Smooth muscle cell (in vitro differentiated cells): ENCODE data around the gene TRAIP. TPM values are rescaled to one million over a fixed set of nuclear protein-coding genes. Genes with fewer than 3 reads are reported as not detected.

Experiments used
- DNase-seq: peaks from one replicate; lab custom pipeline; 2025; ENCODE audit not compliant: unreplicated experiment; lab: John Stamatoyannopoulos, UW
- H2AFZ ChIP-seq: fragments of 200-600 bp; sonication (generic); 2 replicates; pipeline ENCODE4 v1.6.0; 2016; ENCODE audit warnings: antibody characterized with exemption, low read depth, mild to moderate bottlenecking
- H3F3A ChIP-seq: fragments of 200-600 bp; sonication (generic); 2 replicates; pipeline ENCODE4 v1.6.0; 2017; ENCODE audit warnings: antibody characterized with exemption, low read depth
- H3K27ac ChIP-seq: fragments of 200-600 bp; sonication (generic); 2 replicates; pipeline ENCODE4 v1.5.1; 2016; ENCODE audit warnings: low read depth, mild to moderate bottlenecking
- H3K27me3 ChIP-seq: fragments of 200-600 bp; sonication (generic); 2 replicates; pipeline ENCODE4 v1.6.1; 2016; ENCODE audit warnings: low read depth, mild to moderate bottlenecking
- H3K36me3 ChIP-seq: fragments of 200-600 bp; sonication (generic); 2 replicates; pipeline ENCODE4 v1.5.1; 2016; ENCODE audit warnings: low read depth
- H3K4me1 ChIP-seq: fragments of 200-600 bp; sonication (generic); 2 replicates; pipeline ENCODE4 v1.5.1; 2016; ENCODE audit warnings: low read depth
- H3K4me2 ChIP-seq: fragments of 200-600 bp; sonication (generic); 2 replicates; pipeline ENCODE4 v1.6.0; 2016; ENCODE audit warnings: mild to moderate bottlenecking
- H3K4me3 ChIP-seq: fragments of 200-600 bp; sonication (generic); 2 replicates; pipeline ENCODE4 v1.5.1; 2016; ENCODE audit warnings: mild to moderate bottlenecking
- H3K79me2 ChIP-seq: fragments of 200-600 bp; sonication (generic); 2 replicates; pipeline ENCODE4 v1.6.0; 2016; ENCODE audit warnings: low read depth, mild to moderate bottlenecking
- H3K9ac ChIP-seq: fragments of 200-600 bp; sonication (generic); 2 replicates; pipeline ENCODE4 v1.6.0; 2016; ENCODE audit warnings: low read depth
- H3K9me3 ChIP-seq: fragments of 200-600 bp; sonication (generic); replicated peaks from 2 replicates; pipeline ENCODE4 v1.5.1; 2016; ENCODE audit warnings: low read depth
- H4K20me1 ChIP-seq: fragments of 200-600 bp; sonication (generic); 2 replicates; pipeline ENCODE4 v1.6.0; 2016; ENCODE audit warnings: low read depth
- WGBS: methylation state at CpG from one replicate; pipeline ENCODE4 v1.1.7; 2016; ENCODE audit warnings: low lambda C conversion rate; 5-methylcytosine and 5-hydroxymethylcytosine counted together
- polyA plus RNA-seq: library from polyadenylated mRNA; unstranded; fragments of >200 nt; fragmentation: Nextera tagmentation; extraction: Ambion mirVana; gene quantifications from 2 replicates; pipeline ENCODE4 v1.2.1, GENCODE V29; 2016
- total RNA-seq: library from RNA; depleted of rRNA; stranded (reverse); fragments of >200 nt; gene quantifications from 2 replicates; pipeline ENCODE4 v1.2.3, GENCODE V29; 2014
- TF ChIP-seq, protein P1 (sequence below): fragments of 200-600 bp; sonication (generic); IDR thresholded peaks from 2 replicates; pipeline ENCODE4 v1.5.1; 2017; ENCODE audit warnings: borderline replicate concordance, mild to moderate bottlenecking, antibody characterized with exemption; ENCODE audit not compliant: insufficient read depth, poor library complexity, severe bottlenecking

The TRAIP gene
- total and polyA plus RNA-seq, 2 experiments from 2014 or later: 1.1 to 3.3 TPM

DNA sequence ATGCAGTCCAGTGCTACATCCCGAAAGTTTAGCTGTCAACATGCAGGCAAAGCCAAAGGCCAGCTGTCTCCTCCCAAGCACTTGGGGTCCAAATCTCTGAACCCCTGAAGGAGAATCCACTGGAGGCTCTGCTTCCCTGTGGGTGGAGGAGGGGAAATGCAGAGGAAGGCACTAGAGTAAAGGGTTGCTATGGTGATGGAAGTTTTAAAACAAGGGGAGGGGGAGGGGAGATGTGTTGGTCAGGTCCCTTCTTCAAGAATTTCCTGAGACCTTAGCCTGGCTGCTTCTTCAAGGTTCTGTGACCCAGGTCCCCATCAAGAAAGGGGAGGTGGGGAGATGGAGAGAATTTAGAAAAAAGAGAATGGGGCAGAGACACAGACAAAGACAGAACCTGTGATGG, 11.0 kb upstream of the TRAIP start:
- Histone ChIP-seq H4K20me1 (no peaks in the 10 kb centered on the region), H3K27me3 (peaks cover 54% of the 10 kb centered on the region), H3K4me1 (peaks cover 18% of the 10 kb centered on the region), H3K27ac (no peak overlapping the region), H3K9ac (no peak overlapping the region), H3K36me3 (no peaks in the 10 kb centered on the region), H3K4me3 (no peak overlapping the region), H3K4me2 (no peak overlapping the region), H3K9me3 (no peaks in the 10 kb centered on the region), H3K79me2 (no peaks in the 10 kb centered on the region), H2AFZ (no peak overlapping the region), H3F3A (no peaks in the 10 kb centered on the region)
- TF ChIP-seq, protein P1, sequence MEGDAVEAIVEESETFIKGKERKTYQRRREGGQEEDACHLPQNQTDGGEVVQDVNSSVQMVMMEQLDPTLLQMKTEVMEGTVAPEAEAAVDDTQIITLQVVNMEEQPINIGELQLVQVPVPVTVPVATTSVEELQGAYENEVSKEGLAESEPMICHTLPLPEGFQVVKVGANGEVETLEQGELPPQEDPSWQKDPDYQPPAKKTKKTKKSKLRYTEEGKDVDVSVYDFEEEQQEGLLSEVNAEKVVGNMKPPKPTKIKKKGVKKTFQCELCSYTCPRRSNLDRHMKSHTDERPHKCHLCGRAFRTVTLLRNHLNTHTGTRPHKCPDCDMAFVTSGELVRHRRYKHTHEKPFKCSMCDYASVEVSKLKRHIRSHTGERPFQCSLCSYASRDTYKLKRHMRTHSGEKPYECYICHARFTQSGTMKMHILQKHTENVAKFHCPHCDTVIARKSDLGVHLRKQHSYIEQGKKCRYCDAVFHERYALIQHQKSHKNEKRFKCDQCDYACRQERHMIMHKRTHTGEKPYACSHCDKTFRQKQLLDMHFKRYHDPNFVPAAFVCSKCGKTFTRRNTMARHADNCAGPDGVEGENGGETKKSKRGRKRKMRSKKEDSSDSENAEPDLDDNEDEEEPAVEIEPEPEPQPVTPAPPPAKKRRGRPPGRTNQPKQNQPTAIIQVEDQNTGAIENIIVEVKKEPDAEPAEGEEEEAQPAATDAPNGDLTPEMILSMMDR: no peak
- WGBS: 85% methylated on average over 1 of the region's 1 CpG
- DNase-seq: no peak

DNA sequence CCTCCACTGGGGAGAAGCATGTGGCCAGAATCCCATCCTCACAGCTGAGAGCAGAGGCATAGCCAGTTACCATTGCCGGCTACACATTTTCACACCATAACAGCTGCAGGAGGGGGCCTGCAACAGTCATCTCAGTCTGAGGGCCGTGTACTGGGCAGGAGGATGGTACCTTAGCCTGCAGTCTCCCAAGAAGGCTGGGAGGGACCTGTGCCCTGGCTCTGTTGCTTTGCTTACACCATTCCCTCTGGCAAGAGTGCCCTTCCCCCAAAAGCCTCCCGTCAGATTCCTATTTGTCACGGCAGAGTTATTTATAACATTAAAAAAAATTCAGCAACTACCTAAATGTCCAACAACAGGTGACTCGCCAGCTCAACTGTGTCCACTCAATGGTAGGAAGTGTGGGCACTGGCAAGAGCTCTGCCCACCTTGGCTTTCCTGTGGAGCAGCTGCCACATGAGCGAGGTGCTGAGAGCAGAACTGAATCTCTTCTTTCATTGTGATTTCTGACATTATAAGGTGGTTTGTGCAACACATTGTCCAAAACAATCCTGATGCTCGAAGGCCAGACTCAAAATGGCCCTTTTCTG, 8.9 kb upstream of the TRAIP start:
- no peaks in the 10 kb centered on the region for H3F3A ChIP-seq
- H3K79me2 ChIP-seq: no peaks in the 10 kb centered on the region
- 84% methylated on average over 7 of the region's 7 CpGs for WGBS
- no peaks in the 10 kb centered on the region for H4K20me1 ChIP-seq
- peaks cover 36% of the 10 kb centered on the region for H3K27me3 ChIP-seq
- H3K4me2 ChIP-seq: no peak overlapping the region
- no peaks in the 10 kb centered on the region for H3K9me3 ChIP-seq
- TF ChIP-seq, protein P1: no peak
- no peak overlapping the region for H3K27ac ChIP-seq
- peaks cover 18% of the 10 kb centered on the region for H3K4me1 ChIP-seq
- H2AFZ ChIP-seq: no peak overlapping the region
- no peak overlapping the region for H3K4me3 ChIP-seq
- no peaks in the 10 kb centered on the region for H3K36me3 ChIP-seq
- DNase-seq: no peak
- no peak overlapping the region for H3K9ac ChIP-seq

DNA sequence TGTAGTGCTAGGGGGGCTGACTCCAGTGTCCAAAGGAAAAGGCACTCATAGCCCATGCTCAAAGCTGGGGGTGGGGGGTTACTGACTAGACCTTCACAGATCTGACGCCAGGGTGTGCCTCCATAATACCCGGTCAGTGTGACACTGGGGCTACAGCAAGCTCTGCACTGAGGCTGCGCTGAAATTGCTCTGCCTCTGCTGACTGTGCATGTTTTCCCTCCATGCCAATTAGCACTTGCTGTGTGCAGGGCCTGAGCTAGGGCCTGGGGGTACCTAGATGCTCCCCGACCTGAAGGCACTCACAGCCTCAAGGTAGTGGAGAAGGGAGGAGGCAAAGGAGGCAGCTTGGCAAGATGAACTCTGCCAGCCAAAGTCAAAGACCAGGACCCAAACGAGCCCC, 8.1 kb upstream of the TRAIP start:
- Histone ChIP-seq H3K27ac (no peak overlapping the region), H3K9me3 (no peaks in the 10 kb centered on the region), H4K20me1 (no peaks in the 10 kb centered on the region), H3K9ac (no peak overlapping the region), H3K4me1 (peaks cover 16% of the 10 kb centered on the region), H3K79me2 (no peaks in the 10 kb centered on the region), H3F3A (no peaks in the 10 kb centered on the region), H3K36me3 (no peaks in the 10 kb centered on the region), H2AFZ (no peak overlapping the region), H3K27me3 (peaks cover 28% of the 10 kb centered on the region), H3K4me3 (no peak overlapping the region), H3K4me2 (no peak overlapping the region)
- 77% methylated on average over 5 of the region's 5 CpGs for WGBS
- no peak for DNase-seq
- TF ChIP-seq, protein P1: no peak
